Thymus (tissue), 11 donors: ENCODE measurements around the gene PIAS4. TPM values are rescaled to one million over a fixed set of nuclear protein-coding genes. Genes with fewer than 3 reads are reported as not detected.

ENCODE experiments used
- DNase-seq, 9 donors: peaks; one replicate each; pipeline ENCODE4 v3.0.0-alpha.2; 2013; ENCODE audit warnings: low spot score in 9 of 9, low read depth in 6 of 9, missing footprints in 1 of 9
- H3K27ac ChIP-seq, 2 donors: one replicate each; pipeline ENCODE4 v1.5.1; 2013; ENCODE audit warnings: control low read depth in 1 of 2, low read depth in 1 of 2, low read length in 1 of 2, mild to moderate bottlenecking in 1 of 2, moderate library complexity in 1 of 2
- H3K27me3 ChIP-seq, 2 donors: one replicate each; pipeline ENCODE4 v1.5.1; 2013; ENCODE audit warnings: low read length in 1 of 2; ENCODE audit not compliant: control insufficient read depth in 2 of 2, insufficient read depth in 1 of 2
- H3K36me3 ChIP-seq, 2 donors: one replicate each; pipeline ENCODE4 v1.5.1; 2013; ENCODE audit warnings: low read length in 1 of 2, mild to moderate bottlenecking in 1 of 2, moderate library complexity in 1 of 2; ENCODE audit not compliant: control insufficient read depth in 2 of 2, insufficient read depth in 2 of 2
- H3K4me1 ChIP-seq, 2 donors: one replicate each; pipeline ENCODE4 v1.5.1; 2013; ENCODE audit warnings: low read length in 2 of 2; ENCODE audit not compliant: control insufficient read depth in 2 of 2, insufficient read depth in 2 of 2
- H3K4me3 ChIP-seq, 2 donors: one replicate each; pipeline ENCODE4 v1.5.1; 2013; ENCODE audit warnings: low read length in 2 of 2, control low read depth in 1 of 2, mild to moderate bottlenecking in 1 of 2
- H3K9me3 ChIP-seq, 2 donors: one replicate each; pipeline ENCODE4 v1.5.1; 2013; ENCODE audit warnings: low read length in 1 of 2, mild to moderate bottlenecking in 1 of 2; ENCODE audit not compliant: control insufficient read depth in 2 of 2, insufficient read depth in 1 of 2
- WGBS: extraction: QIAGEN DNeasy Blood & Tissue Kit; methylation state at CpG from one replicate; pipeline ENCODE4 v1.1.7; 2013; 5-methylcytosine and 5-hydroxymethylcytosine counted together
- polyA plus RNA-seq: library from polyadenylated mRNA; stranded (reverse); fragments of 200-250 nt; gene quantifications from one replicate; pipeline ENCODE4 v1.2.3, GENCODE V29; 2013
- total RNA-seq: library from RNA; stranded (reverse); fragments of 120-200 nt; gene quantifications from one replicate; pipeline ENCODE4 v1.2.4, GENCODE V29; 2013
- donor health status: healthy.

The PIAS4 gene
- total and polyA plus RNA-seq, 2 donors = 10.8 to 13.4 TPM

GRCh38 chr19:4027146-4027545 lies 19.6 kb downstream of the PIAS4 start:
- Histone ChIP-seq H3K4me1 (no peaks in the 10 kb centered on the region), H3K36me3 (peaks cover 33 to 69% of the 10 kb centered on the region in 2 donors), H3K27me3 (no peaks in the 10 kb centered on the region), H3K9me3 (peaks cover 0 to 6% of the 10 kb centered on the region in 2 donors), H3K4me3 (no peak overlapping the region), H3K27ac (no peak overlapping the region)
- no peak for DNase-seq
- WGBS = 97% methylated on average over 16 of the region's 16 CpGs

DNA sequence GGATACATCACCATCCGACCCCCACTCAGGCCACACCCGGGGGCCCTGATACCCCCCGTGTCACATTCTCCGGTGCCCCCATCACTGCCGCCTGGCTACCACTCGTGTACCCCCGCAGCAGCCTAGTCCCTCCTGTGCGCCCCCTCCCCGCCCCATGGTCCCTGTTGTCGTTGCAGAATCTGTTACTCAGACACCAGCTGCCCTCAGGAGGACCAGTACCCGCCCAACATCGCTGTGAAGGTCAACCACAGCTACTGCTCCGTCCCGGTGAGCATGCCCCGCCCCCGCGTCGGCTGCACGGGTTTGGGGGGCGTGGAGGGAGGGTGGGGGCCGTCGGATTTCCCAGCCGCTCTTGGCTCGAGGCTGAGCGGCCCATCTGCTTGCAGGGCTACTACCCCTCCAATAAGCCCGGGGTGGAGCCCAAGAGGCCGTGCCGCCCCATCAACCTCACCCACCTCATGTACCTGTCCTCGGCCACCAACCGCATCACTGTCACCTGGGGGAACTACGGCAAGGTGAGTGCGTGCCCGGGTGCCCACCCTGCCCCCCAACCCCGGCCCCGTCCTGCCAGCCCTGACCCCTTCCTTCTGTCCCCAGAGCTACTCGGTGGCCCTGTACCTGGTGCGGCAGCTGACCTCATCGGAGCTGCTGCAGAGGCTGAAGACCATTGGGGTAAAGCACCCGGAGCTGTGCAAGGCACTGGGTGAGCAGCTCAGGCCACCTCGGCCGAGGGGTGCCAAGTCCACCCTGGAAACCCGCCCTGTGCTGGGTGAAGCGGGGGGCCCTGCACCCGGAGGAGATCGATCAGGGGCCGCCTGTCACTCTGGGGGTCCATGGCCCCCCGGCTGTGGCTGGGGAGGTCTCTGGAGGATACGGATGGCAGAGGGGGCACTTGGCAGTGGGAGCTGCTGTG lies 21.1 kb downstream of the PIAS4 start:
- no peaks in the 10 kb centered on the region for H3K27me3 ChIP-seq
- peaks cover 42 to 78% of the 10 kb centered on the region in 2 donors for H3K36me3 ChIP-seq
- WGBS = 96% methylated on average over 48 of the region's 48 CpGs
- H3K9me3 ChIP-seq = no peaks in the 10 kb centered on the region
- no peaks in the 10 kb centered on the region for H3K4me1 ChIP-seq
- no peak overlapping the region for H3K4me3 ChIP-seq
- H3K27ac ChIP-seq = no peak overlapping the region
- DNase-seq = no peak

DNA sequence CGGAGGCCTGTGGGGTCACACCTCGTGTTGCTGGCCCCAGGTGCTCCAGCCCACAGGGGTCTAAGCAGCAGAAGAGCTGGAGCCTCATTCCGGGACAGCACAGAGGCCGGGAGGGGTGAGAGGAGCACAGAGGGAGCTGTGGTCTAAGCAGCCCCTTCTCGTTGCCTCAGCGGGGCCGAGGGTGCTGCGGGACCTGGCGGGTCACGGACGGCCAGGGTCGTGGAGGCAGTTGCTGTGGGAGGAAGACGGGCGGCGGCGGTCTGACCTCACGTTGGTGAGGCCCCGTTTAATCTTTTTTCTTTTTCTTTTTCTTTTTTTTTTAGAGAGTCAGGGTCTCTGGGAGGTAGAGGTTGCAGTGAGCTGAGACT lies 21.7 kb downstream of the PIAS4 start:
- no peak overlapping the region for H3K4me3 ChIP-seq
- 97% methylated on average over 18 of the region's 18 CpGs for WGBS
- no peaks in the 10 kb centered on the region for H3K27me3 ChIP-seq
- peaks cover 43 to 78% of the 10 kb centered on the region in 2 donors for H3K36me3 ChIP-seq
- DNase-seq = no peak
- no peaks in the 10 kb centered on the region for H3K4me1 ChIP-seq
- H3K9me3 ChIP-seq = no peaks in the 10 kb centered on the region
- no peak overlapping the region for H3K27ac ChIP-seq

DNA sequence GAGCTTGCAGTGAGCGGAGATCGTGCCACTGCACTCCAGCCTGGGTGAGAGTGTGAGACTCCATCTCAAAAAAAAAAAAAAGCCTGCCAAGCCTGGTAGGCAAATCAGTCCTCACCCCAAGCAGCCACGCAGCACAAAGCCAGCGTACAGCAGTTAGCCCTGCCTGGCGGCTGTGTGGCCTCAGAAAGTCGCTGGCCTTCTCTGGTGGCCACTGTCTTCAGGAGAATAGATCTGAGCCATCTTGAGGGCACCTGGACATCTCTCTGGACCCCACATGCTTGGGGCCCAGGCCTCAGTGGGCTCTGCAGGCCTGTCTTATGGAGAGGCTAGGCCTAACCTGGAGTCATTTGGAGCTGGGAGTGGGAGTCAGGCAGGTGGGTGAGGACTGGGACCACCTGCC lies 23.0 kb downstream of the PIAS4 start:
- no peak overlapping the region for H3K27ac ChIP-seq
- H3K27me3 ChIP-seq = no peaks in the 10 kb centered on the region
- WGBS = 97% methylated on average over 6 of the region's 6 CpGs
- no peak overlapping the region for H3K4me3 ChIP-seq
- peaks cover 39 to 77% of the 10 kb centered on the region in 2 donors for H3K36me3 ChIP-seq
- no peaks in the 10 kb centered on the region for H3K4me1 ChIP-seq
- DNase-seq = no peak
- H3K9me3 ChIP-seq = peaks cover under 1 to 3% of the 10 kb centered on the region in 2 donors

DNA sequence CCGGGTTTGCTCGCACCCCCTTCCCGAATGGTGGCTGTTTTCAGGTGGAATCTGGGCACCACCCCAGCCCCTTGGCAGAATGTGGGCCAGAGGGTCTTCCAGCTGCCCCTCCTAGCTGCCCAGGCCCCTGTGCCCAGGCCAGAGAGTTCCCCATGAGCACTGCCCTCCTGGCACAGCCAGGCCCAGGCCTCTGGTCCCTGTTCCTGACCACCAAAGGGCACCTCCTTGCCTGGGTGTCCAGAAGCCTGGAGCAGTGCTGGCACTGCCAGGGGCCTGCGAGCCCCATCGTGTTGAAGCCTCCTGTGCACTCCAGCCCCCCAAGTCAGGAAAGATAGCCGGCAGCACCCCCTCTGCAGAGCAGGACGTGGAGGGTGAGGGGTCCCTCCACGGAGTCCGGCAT lies 23.4 kb downstream of the PIAS4 start:
- no peak overlapping the region for H3K27ac ChIP-seq
- H3K36me3 ChIP-seq = peaks cover 43 to 79% of the 10 kb centered on the region in 2 donors
- no peaks in the 10 kb centered on the region for H3K27me3 ChIP-seq
- no peak for DNase-seq
- WGBS = 91% methylated on average over 9 of the region's 9 CpGs
- peaks cover 2 to 5% of the 10 kb centered on the region in 2 donors for H3K9me3 ChIP-seq
- H3K4me1 ChIP-seq = no peaks in the 10 kb centered on the region
- no peak overlapping the region for H3K4me3 ChIP-seq

DNA sequence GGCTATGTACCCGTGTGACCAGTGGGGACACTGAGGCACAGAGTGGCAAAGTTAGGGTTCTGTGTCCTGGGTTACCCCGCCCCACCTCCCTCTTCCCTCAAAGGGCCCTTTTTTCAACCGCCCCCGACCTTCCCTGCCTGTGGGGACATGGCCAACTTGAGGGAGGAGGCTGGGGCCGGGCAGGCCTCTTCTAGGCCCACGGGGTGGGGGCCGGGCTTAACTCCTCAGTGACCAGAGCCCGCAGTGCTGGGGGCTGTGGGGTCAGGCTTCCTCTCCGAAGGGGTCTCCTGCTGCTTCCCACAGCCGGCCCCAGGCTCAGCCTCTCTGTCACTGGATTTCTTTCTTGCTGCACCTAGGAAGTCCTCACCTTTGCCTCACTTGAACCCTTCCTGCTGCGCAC lies 23.9 kb downstream of the PIAS4 start:
- no peaks in the 10 kb centered on the region for H3K4me1 ChIP-seq
- H3K27ac ChIP-seq = no peak overlapping the region
- no peak for DNase-seq
- no peaks in the 10 kb centered on the region for H3K27me3 ChIP-seq
- H3K4me3 ChIP-seq = no peak overlapping the region
- 97% methylated on average over 11 of the region's 11 CpGs for WGBS
- H3K36me3 ChIP-seq = peaks cover 42 to 82% of the 10 kb centered on the region in 2 donors
- peaks cover 2 to 5% of the 10 kb centered on the region in 2 donors for H3K9me3 ChIP-seq

DNA sequence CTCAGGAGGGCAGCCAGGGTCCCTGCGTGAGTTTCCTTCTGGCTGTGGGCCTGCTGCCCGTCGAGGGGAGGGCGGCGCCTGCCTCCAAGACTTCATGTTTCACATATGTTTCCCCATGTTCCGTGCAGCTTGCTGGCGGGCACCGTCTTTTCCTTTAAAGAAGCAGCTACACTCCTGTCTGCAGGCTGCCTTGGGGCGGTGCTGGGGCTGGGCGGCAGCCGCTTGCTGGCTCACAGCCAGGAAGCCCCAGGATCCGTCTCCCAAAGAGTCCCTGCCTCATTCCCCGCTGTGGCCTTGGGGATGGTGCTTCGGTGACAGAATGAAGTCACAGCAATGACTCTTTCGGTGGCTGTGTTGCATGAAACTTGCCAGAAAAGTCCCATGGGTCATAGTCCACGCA lies 24.9 kb downstream of the PIAS4 start:
- Histone ChIP-seq H3K4me1 (no peaks in the 10 kb centered on the region), H3K27me3 (no peaks in the 10 kb centered on the region), H3K9me3 (peaks cover 2 to 5% of the 10 kb centered on the region in 2 donors), H3K36me3 (peaks cover 48 to 88% of the 10 kb centered on the region in 2 donors), H3K27ac (no peak overlapping the region), H3K4me3 (no peak overlapping the region)
- no peak for DNase-seq
- WGBS = 95% methylated on average over 16 of the region's 16 CpGs

DNA sequence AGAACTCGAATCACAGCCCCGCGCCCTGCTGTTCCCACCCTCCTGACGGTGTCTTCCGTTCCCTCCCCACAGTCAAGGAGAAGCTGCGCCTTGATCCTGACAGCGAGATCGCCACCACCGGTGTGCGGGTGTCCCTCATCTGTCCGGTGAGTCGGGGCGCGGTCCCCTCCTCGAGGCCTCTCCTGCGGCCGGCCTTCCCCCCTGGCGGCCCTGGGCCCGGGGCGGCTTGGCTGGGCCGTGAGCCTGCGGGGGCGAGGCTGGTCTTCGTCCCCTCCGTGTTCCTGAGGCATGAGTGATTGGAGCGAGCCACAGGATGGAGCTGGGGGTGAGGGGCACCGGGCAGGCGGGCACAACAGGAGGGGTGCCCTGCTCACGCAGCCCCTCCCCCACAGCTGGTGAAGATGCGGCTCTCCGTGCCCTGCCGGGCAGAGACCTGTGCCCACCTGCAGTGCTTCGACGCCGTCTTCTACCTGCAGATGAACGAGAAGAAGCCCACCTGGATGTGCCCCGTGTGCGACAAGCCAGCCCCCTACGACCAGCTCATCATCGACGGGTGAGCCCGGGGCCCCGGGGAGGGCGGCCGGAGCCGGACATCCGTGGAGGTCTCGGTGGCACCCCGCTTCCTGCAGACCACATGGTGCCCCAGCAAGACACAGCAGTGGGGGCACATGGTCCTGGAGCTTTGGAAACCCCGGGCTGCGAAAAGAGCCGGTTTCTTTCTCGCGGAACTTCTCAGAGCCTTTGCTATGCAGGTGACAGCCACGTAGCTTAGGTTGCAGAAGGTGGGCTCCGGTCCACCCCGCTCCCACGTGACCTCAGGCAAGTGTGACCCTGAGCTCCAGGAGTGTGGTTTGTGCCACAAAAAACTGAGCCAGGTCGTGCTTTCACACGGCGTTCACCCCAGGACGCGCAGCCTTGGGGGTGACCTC lies 25.8 kb downstream of the PIAS4 start:
- Histone ChIP-seq H3K27me3 (no peaks in the 10 kb centered on the region), H3K36me3 (peaks cover 53 to 85% of the 10 kb centered on the region in 2 donors), H3K4me3 (no peak overlapping the region), H3K4me1 (no peaks in the 10 kb centered on the region), H3K9me3 (peaks cover 2 to 5% of the 10 kb centered on the region in 2 donors), H3K27ac (no peak overlapping the region)
- 94% methylated on average over 63 of the region's 63 CpGs for WGBS
- DNase-seq = no peak
